ENCODE data around the gene GSTA4.

The GSTA4 gene, protein sequence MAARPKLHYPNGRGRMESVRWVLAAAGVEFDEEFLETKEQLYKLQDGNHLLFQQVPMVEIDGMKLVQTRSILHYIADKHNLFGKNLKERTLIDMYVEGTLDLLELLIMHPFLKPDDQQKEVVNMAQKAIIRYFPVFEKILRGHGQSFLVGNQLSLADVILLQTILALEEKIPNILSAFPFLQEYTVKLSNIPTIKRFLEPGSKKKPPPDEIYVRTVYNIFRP

DNA sequence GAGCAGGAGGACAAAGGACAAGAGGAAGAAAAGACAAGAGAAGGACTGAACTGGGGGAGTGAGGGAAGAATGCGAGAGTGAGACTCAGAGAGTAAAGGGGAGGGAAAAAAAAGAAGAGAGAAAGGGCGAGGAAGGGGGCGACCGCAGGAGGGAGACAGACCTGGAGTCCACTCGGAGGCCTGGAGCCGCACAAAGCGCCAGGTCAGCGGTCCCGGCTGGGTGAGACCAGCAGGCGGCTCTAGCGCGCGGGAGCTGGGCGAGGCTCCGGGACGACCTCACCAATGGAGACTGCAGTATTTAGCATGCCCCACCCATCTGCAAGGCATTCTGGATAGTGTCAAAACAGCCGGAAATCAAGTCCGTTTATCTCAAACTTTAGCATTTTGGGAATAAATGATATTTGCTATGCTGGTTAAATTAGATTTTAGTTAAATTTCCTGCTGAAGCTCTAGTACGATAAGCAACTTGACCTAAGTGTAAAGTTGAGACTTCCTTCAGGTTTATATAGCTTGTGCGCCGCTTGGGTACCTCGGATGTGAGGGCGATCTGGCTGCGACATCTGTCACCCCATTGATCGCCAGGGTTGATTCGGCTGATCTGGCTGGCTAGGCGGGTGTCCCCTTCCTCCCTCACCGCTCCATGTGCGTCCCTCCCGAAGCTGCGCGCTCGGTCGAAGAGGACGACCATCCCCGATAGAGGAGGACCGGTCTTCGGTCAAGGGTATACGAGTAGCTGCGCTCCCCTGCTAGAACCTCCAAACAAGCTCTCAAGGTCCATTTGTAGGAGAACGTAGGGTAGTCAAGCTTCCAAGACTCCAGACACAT is at the start of gene GSTA4:
TSS of gene GSTA4 (minus strand) at position 196 of the 824 bp plus-strand sequence. CDS start 1,041 bp downstream, outside the sequence.
- DNase-seq: peak; percentile 95

DNA sequence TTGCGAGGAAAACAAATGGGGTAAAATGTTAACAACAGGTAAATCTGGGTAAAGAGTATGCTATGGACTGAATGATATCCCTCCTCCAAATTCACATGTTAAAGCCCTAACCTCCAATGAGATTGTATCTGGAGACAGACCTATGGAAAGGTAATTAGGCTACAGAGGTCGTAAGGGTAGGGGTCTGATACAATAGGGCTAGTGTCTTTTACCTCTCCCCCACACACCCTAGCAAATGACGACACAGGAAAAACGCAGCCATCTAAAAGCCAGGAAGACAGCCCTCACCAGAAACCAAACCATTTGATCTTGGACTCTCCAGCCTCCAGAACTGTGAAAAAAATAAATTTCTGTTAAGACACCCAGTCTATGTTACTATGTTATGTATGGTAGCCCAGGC is 49.5 kb upstream of the GSTA4 start:
- no peak for DNase-seq

DNA sequence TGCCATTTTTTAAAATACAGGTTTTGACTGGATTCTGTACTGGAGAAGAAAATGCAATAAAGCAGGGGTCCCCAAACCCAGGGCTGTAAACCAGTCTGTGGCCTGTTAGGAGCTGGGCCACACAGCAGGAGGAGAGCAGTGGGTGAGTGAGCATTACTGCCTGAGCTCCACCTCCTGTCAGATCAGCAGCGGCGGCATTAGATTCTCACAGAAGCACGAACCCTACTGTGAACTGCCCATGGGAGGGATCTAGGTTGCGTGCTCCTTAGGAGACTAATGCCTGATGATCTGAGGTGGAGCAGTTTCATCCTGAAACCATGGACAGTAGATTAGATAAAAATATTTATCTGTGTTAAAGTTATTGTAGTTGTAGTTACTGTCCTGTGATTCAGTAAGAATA is 49.0 kb upstream of the GSTA4 start:
- no peak for DNase-seq

DNA sequence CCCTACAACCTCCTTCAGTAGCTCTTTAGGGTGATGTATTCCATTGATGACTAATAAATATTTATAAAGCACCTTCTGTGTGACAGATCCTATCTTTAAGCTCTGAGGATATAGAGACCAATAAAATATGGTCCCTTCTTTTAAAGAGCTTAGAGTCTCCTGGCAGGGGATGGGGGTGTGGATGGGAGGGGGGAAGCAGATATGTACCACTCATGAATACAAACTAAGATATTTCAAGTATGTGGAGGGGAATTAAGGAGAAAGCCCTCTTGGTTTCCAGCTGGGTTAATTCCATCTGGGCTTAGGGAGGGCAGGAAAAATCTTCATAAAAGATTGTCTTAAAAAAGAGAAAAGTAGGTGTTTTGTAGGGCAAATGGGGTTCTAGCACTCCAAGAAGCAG is 48.5 kb upstream of the GSTA4 start:
- DNase-seq: no peak

DNA sequence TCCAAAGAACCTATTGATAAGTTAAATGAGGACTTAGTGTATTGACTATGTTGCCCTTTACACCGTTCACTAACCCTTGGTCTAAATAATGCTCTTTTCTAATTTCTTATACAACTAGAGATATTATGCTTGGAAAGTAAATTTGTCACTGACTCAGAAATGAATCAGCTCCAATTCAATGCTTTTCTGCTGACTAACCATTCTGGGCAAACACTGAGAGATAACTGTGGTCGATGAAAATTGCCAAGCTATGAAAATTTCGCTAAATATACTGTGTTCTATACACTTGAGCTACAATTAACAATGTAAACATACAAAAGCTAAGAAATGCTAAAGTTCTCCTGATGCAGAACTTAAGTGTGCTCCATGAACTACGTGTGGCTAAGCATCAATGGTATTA is 47.0 kb upstream of the GSTA4 start:
- DNase-seq: no peak

DNA sequence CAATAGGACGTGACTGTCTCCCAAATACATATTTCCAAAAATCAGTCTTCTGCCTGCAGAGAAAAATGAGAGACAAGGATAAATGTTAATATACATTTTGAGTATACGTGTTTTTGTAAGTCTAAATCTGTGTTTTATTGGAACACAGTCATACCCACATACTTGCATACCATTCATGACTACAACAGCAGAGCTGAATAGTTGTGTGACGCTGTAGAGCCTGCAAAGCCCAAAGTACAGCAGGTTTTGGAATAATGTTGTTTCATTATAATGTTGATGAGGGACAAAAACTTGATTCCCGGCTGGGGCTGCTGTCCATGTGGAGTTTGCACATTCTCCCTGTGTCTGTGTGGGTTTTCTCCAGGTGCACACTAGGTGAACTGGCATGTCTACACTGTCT is 46.3 kb upstream of the GSTA4 start:
- DNase-seq: no peak

DNA sequence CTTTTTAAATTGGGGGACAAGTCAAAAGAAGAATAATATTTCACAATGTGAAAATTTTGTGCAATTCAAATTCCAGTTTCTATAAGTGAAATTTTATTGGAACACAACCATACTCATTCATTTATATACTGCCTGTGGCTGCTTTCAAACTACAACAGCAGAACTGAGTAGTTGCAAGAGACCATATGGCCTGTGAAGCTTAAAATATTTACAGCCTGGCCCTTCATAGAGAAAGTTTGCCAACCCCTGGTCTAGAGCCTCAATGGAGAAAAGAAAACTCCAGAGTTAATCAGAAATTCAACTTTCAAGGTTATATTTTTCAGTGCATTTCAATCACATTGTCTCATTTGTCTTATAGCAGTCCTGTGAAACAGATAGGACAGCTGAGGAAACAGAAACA is 43.5 kb upstream of the GSTA4 start:
- DNase-seq: no peak

DNA sequence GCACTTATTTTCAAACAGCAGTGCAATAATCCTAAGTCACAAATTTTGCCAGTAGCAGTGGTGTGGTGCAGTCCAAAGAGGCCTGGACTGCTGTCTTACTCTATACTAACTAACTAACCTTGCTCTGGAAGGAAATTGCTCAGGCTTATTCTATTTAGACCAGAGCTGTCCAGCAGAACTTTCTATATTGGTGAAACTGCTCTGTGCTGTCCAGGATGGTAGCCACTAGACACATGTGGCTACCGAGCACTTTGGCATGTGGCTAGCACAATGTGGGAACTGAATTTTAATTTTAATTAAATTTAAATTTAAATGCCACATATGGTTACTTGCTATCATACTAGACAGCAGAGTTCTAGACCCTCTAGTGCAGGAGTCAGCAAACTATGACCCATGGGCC is 43.1 kb upstream of the GSTA4 start:
- DNase-seq: no peak

DNA sequence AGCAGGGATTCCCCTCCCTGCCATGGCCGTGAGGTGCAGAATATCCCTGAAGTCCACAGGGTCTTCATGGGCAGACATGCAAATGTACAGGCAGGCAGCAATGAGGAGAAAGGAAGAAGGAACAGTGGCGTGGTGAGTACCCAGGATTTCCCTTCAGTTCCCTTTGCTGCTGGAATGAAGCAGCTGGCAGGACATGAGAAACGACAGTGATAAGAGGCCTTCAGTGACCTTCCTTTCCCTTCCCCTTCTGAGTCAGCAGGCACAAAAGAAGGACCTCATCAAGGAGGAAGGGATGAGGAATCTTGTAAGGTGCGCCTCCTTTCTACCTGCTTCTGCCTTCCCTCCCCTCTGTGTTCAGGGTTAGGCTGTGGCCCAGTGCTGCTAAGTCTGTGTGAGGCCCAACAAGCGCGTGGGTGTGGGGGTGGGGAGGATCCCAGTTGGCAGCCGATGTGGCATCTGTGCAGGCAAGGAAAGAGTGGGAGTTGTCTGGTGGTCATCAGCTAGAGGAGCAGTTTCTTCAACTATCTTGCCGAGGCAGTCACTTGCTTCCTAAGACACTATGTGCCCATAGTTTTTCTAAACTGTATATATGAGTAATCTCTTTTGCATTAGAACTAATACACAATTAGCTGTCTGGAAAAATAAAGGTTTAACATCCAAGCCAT is 40.6 kb upstream of the GSTA4 start:
- DNase-seq: no peak

DNA sequence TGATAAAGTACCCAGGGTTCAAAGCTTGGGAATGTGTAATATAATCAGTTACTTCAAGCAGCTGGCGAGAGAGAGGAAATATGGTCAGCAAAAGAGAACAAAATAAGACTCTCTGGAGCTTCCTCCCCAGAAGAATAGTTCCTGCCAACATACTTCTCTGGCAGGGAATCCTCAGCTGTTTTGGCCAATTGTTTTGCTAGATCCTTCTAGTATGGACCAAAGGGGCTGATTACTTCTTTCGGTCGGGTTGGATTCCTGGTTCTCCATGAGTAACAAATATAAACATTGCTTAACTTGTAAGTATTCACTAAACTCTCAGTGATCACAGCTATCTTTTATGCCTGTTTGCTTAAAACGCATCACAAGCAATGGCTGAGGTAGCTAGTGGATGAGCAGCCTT is 38.7 kb upstream of the GSTA4 start:
- DNase-seq: no peak

DNA sequence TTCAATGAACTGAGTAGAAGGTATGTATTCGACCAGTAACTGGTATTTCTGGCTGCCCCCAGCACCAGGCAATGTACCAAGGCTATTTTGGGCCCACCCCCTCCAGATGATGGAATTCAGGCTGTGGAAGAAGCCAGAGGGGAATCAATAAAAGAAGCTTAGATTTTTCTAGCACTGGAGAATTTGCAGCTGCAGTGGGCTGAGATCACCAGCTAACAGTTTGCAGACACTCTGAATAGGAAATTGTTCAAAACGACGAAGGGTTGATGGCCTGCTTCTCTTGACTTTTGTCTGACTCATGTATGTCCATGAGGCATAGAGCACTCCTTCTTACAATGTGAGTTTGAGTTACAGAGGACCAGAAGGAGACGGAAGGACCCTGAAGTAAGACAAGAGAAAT is 37.8 kb upstream of the GSTA4 start:
- DNase-seq: no peak

DNA sequence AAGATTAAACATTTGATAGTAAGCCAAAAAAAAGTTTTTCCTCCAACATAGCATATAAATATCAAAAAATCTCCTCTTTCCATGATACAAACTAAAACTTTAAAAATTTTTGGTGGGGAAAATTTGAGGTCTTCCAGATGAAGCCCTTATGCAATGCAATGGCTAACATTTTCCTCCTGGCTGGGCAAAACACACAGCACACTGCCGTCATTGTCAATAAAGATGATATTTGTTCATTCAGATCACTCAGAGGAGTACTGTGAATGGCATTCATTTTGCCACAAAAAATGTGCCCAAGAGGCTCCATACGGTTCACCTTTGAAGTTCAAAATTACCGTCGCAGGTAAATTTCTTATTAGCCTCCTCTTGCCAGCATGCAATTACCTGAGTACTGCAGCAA is 36.2 kb upstream of the GSTA4 start:
- DNase-seq: no peak

DNA sequence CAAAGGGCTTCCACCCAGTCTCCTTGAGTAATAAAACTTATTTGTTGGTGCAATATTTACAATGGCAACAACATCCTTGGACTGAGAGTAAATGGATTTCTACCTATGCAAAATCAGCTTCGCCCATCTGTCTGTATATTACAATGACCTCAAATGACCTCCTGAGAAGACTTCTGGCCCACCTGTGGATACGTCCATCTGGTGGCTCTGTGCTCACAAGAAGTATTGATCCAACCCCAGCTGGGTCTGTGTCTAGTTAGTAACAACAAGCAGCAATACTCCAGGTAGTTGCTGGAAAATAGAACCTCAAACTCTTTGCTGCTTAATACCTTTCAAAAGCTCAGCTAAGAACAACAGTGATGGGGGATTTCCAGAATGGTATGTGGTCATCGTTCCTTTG is 34.7 kb upstream of the GSTA4 start:
- no peak for DNase-seq

DNA sequence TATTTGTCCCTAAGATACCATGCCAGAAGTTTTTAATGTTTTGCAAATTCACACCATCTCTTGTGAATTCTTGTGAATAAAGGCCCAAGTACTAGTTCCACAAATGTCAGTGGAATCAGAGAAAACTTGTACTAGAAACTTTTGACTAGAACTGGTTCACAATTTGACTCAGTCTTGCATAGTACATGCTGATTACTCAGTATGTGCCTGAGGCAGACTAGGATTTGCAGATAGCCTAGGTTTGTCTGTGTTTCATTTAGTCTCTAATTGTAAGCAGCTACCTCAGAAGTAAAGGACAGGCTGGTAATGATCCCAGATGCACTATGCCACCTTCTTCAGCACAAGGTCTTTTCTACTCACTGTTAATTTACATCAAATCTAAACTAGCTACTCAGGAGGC is 34.2 kb upstream of the GSTA4 start:
- no peak for DNase-seq

DNA sequence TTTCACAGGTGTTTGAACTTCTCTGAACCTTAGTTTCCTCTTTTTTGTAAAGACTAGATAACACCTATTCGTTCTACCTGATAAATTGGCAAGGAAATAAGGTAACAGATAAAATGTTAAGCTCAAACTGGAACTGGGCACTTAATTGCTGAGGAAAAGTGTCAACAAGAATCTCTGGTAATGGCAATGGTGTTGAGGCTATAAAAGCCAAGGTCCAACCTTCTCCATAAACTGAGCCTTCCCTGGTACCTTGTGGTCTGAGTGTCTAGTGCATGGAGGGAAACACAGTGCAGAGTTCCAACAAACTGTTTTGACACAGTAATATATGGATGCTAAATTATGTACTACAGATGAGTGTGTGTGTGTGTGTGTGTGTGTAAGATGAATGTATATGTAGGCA is 33.4 kb upstream of the GSTA4 start:
- no peak for DNase-seq

DNA sequence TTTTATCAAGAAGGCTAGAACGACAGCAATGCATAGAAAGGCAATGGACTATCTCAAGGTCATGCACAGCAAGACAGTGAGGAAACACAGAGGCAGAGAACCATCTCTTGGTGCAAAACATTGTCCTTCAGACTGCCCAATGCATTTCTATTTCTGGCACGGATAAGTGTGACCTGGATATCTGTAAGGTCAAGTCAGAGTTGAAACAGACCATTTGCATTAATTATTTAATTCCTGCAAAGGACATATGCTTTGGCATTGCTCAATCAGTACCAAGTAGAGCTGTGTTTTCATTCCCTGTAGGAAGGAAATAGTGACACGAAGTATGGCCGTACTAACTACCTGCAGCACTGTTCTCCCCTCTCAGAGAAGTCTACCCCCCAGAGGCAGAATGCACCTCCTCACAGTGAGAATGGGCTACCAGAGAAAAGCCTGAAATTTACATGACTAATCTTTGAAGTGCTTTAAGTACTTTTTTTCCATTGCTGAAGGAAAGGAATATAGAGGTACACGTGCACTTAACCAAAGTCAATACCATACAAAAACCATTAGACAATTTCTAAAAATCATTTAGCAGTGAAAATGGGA is 32.1 kb upstream of the GSTA4 start:
- no peak for DNase-seq

DNA sequence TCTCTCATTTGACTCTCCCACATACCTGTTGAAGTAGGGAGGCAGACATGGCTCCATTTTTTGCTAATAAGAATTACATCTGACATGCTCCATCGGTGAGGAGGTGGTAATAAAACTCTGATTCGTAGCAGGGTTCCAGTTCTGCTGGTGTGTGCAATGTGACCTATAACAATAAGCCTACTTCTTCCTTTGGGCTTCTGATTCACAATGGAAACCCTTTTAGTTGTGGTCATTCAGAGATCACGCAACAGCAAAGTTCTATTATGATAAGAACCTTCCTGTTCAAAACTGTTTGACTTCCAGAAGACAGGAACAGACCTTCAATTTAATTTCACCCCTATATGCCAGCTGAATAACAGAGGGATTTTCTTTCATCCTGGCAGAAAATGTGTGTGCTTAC is 31.4 kb upstream of the GSTA4 start:
- no peak for DNase-seq

DNA sequence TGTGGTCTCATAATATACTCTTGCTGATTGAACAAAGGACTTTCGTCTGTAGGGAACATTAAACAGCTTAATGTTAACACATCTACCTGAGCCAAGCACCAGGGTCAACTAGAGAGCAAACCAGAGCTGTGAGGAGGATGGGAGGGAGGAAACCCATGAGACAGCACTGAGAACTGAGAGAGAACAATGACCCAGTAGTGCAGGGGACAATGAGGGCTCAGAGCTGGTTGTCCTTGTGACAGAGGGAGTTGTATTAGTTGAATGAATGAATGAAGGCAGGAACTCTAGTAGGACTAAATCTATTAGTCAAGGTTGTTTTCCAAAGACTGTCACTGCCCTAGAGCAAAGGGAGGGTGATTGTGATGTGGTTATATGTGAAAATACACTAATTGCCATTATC is 28.2 kb upstream of the GSTA4 start:
- DNase-seq: no peak

DNA sequence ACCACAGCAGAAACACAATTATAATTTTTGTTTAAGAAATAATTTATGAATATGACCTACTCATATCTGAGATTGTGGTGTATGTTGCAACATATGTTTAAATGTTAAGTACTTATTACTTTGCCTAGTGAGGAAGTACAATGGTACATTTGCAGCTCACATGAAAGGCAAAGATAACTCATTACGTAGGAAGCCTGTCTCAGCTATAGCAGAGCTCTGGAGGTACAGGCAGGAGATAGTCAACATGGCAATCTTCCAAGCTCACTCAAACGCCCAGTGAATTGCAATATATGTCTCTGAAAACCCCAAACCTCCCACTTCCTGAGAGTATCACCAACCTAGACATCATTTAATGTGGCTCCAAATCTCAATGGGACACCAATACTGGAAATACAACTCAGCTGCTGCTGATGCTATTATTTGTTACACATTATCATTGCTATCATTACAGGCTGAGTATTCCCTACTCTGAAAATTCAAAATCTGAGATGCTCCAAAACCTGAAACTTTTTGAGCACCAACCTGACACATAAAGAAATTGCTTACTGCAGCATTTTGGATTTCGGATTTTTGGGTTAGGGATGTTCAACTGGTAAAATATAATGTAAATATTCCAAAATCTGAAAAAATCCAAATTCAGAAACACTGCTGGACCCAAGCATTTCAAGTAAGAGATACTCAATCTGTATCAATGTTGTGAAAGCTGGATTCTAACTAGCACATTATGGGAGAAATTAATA is 25.1 kb upstream of the GSTA4 start:
- no peak for DNase-seq

DNA sequence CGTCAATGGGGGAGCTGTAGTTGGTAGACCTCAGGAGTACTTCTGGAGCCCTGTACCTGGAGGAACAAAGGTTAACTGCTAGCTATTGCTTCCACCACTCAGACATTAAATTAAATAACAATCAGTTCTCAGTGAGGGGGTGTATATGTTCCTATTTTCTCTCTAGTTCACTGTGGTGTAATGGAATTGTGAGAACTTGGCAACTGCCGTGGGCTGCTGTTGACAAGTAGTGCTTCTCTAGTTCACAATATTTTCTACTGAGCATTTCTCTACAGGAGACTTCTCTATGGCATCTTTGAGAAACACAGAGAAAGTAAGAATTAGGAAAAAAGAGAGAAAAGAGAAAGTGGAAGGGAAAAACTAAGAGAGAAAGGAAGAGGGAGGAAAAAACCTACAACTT is 23.4 kb upstream of the GSTA4 start:
- no peak for DNase-seq

DNA sequence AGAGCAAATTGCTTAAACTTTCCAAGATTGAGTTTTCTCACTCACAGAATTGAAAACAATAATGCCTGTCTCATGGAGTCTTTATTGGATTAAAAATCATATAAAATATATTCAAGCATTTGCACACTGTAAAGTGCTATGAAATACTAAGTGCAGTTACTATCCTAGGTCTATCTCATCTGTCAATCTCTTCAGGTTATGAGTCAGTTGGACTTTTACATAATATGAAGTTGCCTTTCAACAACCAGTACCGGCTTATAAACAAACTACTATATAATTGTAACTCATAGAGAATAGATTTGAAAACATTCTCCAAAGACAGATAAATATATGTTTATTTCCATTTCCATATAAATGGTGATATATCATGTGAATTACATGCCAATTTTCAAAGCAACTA is 20.4 kb upstream of the GSTA4 start:
- DNase-seq: no peak

DNA sequence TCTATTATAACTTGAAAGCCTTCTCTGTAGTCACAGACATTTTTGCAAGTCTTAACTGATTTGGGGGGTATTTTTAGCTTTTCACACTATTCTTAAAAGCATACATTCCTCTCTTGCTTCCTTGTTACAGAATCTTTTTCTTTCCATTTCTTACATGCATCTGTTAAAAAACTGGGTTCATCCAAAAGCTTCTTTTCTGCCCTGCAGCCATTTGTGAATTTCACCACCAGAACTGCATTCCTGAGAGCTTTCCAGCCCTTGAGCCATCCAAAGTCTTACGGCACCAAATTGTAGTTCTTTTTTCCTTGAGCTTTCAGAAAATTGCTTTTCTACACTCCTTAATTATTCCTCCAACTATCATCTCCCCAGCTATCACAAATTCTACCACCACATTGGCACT is 19.7 kb upstream of the GSTA4 start:
- DNase-seq: no peak

DNA sequence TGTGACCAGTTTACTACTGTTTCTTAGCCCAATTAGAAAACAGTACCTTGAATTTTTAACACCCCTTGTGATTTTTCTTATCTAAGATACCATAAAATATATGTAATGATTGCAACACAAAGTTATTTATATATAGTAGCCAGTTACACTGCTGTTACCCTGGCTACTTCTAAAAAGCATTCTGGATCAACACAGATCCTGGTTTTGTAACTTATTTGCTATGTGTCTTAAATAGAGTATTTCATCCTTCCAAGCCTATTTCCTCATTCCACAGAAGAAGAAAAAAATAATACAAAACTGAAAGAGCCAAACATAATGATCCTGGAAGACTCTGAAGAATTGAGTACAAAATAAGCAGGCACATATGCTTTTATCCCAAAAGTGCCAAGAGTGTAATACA is 19.0 kb upstream of the GSTA4 start:
- no peak for DNase-seq

Data from COR-L47 (cell line).